ENCODE data around the gene KRT5. TPM values are rescaled to one million over a fixed set of nuclear protein-coding genes. Genes with fewer than 3 reads are reported as not detected.

Gene KRT5
- total RNA-seq, 2 donors from 2014 or later: 160 to 516 TPM

DNA sequence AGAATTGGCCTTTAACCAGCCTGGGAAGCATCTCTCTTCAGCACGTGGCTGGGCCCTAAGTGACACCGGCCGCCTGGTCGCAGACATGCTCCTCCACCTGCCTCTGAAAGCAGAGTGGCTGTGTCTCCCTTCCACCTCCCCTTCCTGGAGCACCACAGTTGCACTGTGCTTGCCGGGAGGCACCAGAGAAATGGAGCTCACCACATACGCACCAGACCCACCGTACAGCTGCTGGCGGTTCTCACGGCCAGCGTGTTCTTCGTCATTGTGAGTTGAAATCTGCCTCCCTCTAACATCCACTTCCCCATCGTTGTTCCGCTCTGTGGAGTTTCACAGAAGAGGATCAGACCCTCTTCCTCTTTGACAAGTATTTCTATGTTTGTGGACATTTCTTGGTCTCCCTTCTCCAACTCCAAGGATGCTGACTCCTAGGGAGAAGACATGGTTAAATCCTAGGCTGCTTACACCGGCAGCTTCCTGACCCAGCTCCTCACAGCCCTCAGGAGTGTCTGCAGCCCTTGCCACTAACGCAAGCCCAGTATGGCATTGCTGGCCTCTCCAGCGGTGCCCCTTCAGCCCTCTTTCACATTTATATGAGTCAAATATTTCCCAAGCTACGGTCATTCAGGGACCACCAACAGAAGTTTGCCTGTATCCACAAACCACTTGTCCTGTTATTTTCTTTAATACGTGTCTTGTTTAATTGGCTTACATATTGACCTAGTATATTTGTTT is 11.5 kb upstream of the KRT5 start:
- Histone ChIP-seq H3K27ac (no peak overlapping the region), H3K9me3 (no peaks in the 10 kb centered on the region), H3K4me3 (no peak overlapping the region), H3K4me1 (replicated peaks) (no peaks in the 10 kb centered on the region), H3K36me3 (no peaks in the 10 kb centered on the region), H3K27me3 (replicated peaks; ENCODE audit: insufficient read depth) (no peaks in the 10 kb centered on the region)
- TF ChIP-seq POLR2A (IDR thresholded peaks at IDR 0.05) (no peak), POLR2AphosphoS5 (IDR thresholded peaks at IDR 0.05) (no peak)
- TF ChIP-seq, protein P1, sequence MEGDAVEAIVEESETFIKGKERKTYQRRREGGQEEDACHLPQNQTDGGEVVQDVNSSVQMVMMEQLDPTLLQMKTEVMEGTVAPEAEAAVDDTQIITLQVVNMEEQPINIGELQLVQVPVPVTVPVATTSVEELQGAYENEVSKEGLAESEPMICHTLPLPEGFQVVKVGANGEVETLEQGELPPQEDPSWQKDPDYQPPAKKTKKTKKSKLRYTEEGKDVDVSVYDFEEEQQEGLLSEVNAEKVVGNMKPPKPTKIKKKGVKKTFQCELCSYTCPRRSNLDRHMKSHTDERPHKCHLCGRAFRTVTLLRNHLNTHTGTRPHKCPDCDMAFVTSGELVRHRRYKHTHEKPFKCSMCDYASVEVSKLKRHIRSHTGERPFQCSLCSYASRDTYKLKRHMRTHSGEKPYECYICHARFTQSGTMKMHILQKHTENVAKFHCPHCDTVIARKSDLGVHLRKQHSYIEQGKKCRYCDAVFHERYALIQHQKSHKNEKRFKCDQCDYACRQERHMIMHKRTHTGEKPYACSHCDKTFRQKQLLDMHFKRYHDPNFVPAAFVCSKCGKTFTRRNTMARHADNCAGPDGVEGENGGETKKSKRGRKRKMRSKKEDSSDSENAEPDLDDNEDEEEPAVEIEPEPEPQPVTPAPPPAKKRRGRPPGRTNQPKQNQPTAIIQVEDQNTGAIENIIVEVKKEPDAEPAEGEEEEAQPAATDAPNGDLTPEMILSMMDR (IDR thresholded peaks at IDR 0.05): no peak
- intact Hi-C loops (cut with DNase I): no loop called here
- 87% methylated on average over 18 of the region's 18 CpGs for WGBS
- no peak for DNase-seq (ENCODE audit: low spot score)

GRCh38 chr12:52530905-52531304 is 10.7 kb upstream of the KRT5 start:
- Histone ChIP-seq H3K27me3 (replicated peaks; ENCODE audit: insufficient read depth) (no peaks in the 10 kb centered on the region), H3K4me3 (no peak overlapping the region), H3K4me1 (replicated peaks) (no peaks in the 10 kb centered on the region), H3K9me3 (no peaks in the 10 kb centered on the region), H3K36me3 (no peaks in the 10 kb centered on the region), H3K27ac (no peak overlapping the region)
- WGBS: 81% methylated on average over 2 of the region's 2 CpGs
- intact Hi-C loops (cut with DNase I): no loop called here
- DNase-seq (ENCODE audit: low spot score): no peak
- TF ChIP-seq POLR2A (IDR thresholded peaks at IDR 0.05) (no peak), POLR2AphosphoS5 (IDR thresholded peaks at IDR 0.05) (no peak)
- TF ChIP-seq, protein P1 (IDR thresholded peaks at IDR 0.05): no peak

DNA sequence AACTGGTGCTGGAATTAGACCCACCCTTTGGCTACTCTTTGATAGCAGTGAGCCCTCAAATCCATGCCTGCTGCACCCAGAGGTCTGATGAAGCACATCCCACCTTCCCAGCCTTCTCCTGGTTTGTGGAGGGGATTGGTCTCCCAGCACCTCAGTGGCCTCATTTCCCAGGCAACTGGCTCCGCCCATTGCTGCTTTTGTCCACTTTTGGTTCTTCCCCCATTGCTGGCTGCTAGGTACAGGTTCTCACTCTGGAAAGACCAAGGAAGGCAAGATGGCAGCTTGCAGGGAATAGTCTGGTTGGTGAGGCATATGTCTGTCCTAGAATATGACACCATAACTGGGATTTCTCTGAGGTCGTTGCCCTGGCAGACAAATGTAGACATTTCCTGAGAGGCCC is 10.2 kb upstream of the KRT5 start:
- intact Hi-C loops (cut with DNase I): no loop called here
- Histone ChIP-seq H3K36me3 (no peaks in the 10 kb centered on the region), H3K4me3 (no peak overlapping the region), H3K27me3 (replicated peaks; ENCODE audit: insufficient read depth) (no peaks in the 10 kb centered on the region), H3K9me3 (no peaks in the 10 kb centered on the region), H3K4me1 (replicated peaks) (no peaks in the 10 kb centered on the region), H3K27ac (no peak overlapping the region)
- DNase-seq (ENCODE audit: low spot score): no peak
- WGBS: 69% methylated on average over 2 of the region's 2 CpGs
- TF ChIP-seq POLR2A (IDR thresholded peaks at IDR 0.05): no peak
- TF ChIP-seq, protein P1 (IDR thresholded peaks at IDR 0.05): no peak
- no peak for TF ChIP-seq POLR2AphosphoS5 (IDR thresholded peaks at IDR 0.05)

GRCh38 chr12:52529846-52530245 is 9.7 kb upstream of the KRT5 start:
- H3K36me3 ChIP-seq: no peaks in the 10 kb centered on the region
- no peaks in the 10 kb centered on the region for H3K9me3 ChIP-seq
- no peak for DNase-seq (ENCODE audit: low spot score)
- H3K27me3 ChIP-seq (replicated peaks; ENCODE audit: insufficient read depth): no peaks in the 10 kb centered on the region
- no peaks in the 10 kb centered on the region for H3K4me1 ChIP-seq (replicated peaks)
- intact Hi-C loops (cut with DNase I): no loop called here
- no peak for TF ChIP-seq POLR2A (IDR thresholded peaks at IDR 0.05)
- TF ChIP-seq, protein P1 (IDR thresholded peaks at IDR 0.05): no peak
- TF ChIP-seq POLR2AphosphoS5 (IDR thresholded peaks at IDR 0.05): no peak
- no peak overlapping the region for H3K4me3 ChIP-seq
- no peak overlapping the region for H3K27ac ChIP-seq
- WGBS: 94% methylated on average over 9 of the region's 9 CpGs

DNA sequence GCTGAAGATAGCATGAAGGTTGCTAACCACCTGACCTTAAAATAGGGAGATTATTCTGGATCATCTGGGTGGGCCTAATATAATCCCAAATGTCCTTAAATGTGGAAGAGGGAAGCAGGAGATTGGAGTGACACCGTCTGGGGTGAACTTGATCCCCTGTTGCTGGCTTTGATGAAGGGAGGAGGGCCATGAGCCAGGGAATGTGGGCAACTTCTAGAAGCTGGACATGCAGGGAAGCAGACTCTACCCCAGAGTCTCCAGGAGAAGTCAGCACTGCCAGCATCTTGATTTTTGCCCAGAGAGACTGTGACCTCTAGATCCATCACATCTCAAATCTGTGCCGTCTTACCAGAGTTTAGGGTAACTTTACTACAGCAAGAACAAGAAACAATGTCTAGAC is 9.2 kb upstream of the KRT5 start:
- H3K27me3 ChIP-seq (replicated peaks; ENCODE audit: insufficient read depth): no peaks in the 10 kb centered on the region
- DNase-seq (ENCODE audit: low spot score): no peak
- no peak overlapping the region for H3K4me3 ChIP-seq
- H3K9me3 ChIP-seq: no peaks in the 10 kb centered on the region
- WGBS: 97% methylated on average over 2 of the region's 2 CpGs
- H3K27ac ChIP-seq: no peak overlapping the region
- intact Hi-C loops (cut with DNase I): no loop called here
- TF ChIP-seq, protein P1 (IDR thresholded peaks at IDR 0.05): no peak
- H3K4me1 ChIP-seq (replicated peaks): no peaks in the 10 kb centered on the region
- no peaks in the 10 kb centered on the region for H3K36me3 ChIP-seq

Data from prostate gland (tissue), 2 donors.